NCI-H774 (cell line): ENCODE results near the gene AR.

Experiments
- DNase-seq: peaks from one replicate; lab custom pipeline; 2025; lab: John Stamatoyannopoulos, UW

The AR gene

GRCh38 chrX:67725471-67725870 is 181.7 kb downstream of the AR start:
- no peak for DNase-seq

GRCh38 chrX:67726018-67726417 is 182.2 kb downstream of the AR start:
- no peak for DNase-seq

- DNase-seq: no peak
Observed at GRCh38 chrX:67727576-67727975, 183.8 kb downstream of the AR start.

GRCh38 chrX:67730296-67730695 is 186.5 kb downstream of the AR start:
- DNase-seq: no peak

- DNase-seq: no peak
Observed at GRCh38 chrX:67731061-67731460, 187.2 kb downstream of the AR start.

- DNase-seq: no peak
Observed at GRCh38 chrX:67732864-67733263, 189.0 kb downstream of the AR start.

GRCh38 chrX:67734111-67734753 is 190.4 kb downstream of the AR start:
- no peak for DNase-seq

- DNase-seq: no peak
Observed at GRCh38 chrX:67749536-67749935, 205.7 kb downstream of the AR start.

GRCh38 chrX:67750694-67751093 is 206.9 kb downstream of the AR start:
- DNase-seq: no peak

- no peak for DNase-seq
Observed at GRCh38 chrX:67759018-67759417, 215.2 kb downstream of the AR start.

- DNase-seq: no peak
Observed at GRCh38 chrX:67777148-67777547, 233.3 kb downstream of the AR start.

- DNase-seq: no peak
Observed at GRCh38 chrX:67779099-67779498, 235.3 kb downstream of the AR start.
